RWPE1 (cell line): Measurements from ENCODE around the gene DLGAP1.

Experiments
- CTCF ChIA-PET: fragments of 350-600 bp; sonication (Branson Sonifier 250); formaldehyde crosslinking; extraction: SDS; loops from one replicate; lab custom pipeline; 2021; lab: Yijun Ruan, JAX
- POLR2A ChIA-PET: fragments of 400-600 bp; formaldehyde crosslinking; extraction: SDS; loops from one replicate; lab custom pipeline; 2020; ENCODE audit warnings: antibody characterized with exemption; ENCODE audit not compliant: low non-redundant PET; lab: Yijun Ruan, JAX
- DNase-seq: peaks from one replicate; pipeline ENCODE4 v3.0.0; 2012; ENCODE audit warnings: low spot score
- H3K27ac ChIP-seq: fragments of 450-650 bp; 2 replicates; pipeline ENCODE4 v1.5.1; 2017
- CTCF ChIP-seq: fragments of 450-650 bp; conservative IDR thresholded peaks from 2 replicates; pipeline ENCODE4 v1.5.1; 2017; ENCODE audit warnings: low read depth, mild to moderate bottlenecking

The DLGAP1 gene

GRCh38 chr18:4286256-4286655 lies 168.9 kb downstream of the DLGAP1 start:
- CTCF ChIA-PET: no interaction called here
- H3K27ac ChIP-seq: no peak overlapping the region
- POLR2A ChIA-PET: no interaction called here
- TF ChIP-seq CTCF: no peak
- no peak for DNase-seq

- DNase-seq: no peak
Measured at GRCh38 chr18:4285525-4285924, 169.6 kb downstream of the DLGAP1 start.

GRCh38 chr18:4284528-4284927 lies 170.6 kb downstream of the DLGAP1 start:
- no peak overlapping the region for H3K27ac ChIP-seq
- CTCF ChIA-PET: no interaction called here
- POLR2A ChIA-PET: no interaction called here
- DNase-seq: no peak
- TF ChIP-seq CTCF: no peak

More at GRCh38 chr18:4285525-4285924, 169.6 kb downstream of the DLGAP1 start:
- no peak for TF ChIP-seq CTCF
- ChIA-PET CTCF (interaction anchor here (0.7 kb wide), 1 partner anchor 35 kb away, joined by 3 read pairs; no protein-coding TSS in a partner anchor), POLR2A (no interaction called here)
- H3K27ac ChIP-seq: no peak overlapping the region

- POLR2A ChIA-PET: no interaction called here
- TF ChIP-seq CTCF: no peak
- CTCF ChIA-PET: no interaction called here
Measured at GRCh38 chr18:4283746-4284291, 171.3 kb downstream of the DLGAP1 start.

GRCh38 chr18:4282954-4283353 lies 172.2 kb downstream of the DLGAP1 start:
- CTCF ChIA-PET: no interaction called here
- no peak for DNase-seq
- H3K27ac ChIP-seq: no peak overlapping the region
- POLR2A ChIA-PET: no interaction called here
- no peak for TF ChIP-seq CTCF

More at GRCh38 chr18:4283746-4284291, 171.3 kb downstream of the DLGAP1 start:
- DNase-seq: no peak
- H3K27ac ChIP-seq: no peak overlapping the region

GRCh38 chr18:4276953-4277585 lies 178.0 kb downstream of the DLGAP1 start:
- POLR2A ChIA-PET: no interaction called here
- CTCF ChIA-PET: no interaction called here
- H3K27ac ChIP-seq: no peak overlapping the region
- no peak for TF ChIP-seq CTCF
- DNase-seq: no peak
